HCT116 (cell line): ENCODE results near the gene NAALADL2. TPM values are rescaled to one million over a fixed set of nuclear protein-coding genes. Genes with fewer than 3 reads are reported as not detected.

Experiments used
- ATAC-seq: fragments of 200-7000 bp; cut with Tn5 transposase; 2 replicates; pipeline ENCODE4 v1.9.1; 2020; ENCODE audit warnings: mild to moderate bottlenecking, moderate library complexity
- BruUV-seq: library from RNA; stranded (reverse); fragments of 400-500 nt; replicated peaks from 2 replicates; lab custom pipeline; 2021; lab: Mats Ljungman, UMichigan
- CTCF ChIA-PET: fragments of 300-600 bp; sonication (Branson Sonifier 250); formaldehyde crosslinking; loops from one replicate; lab custom pipeline; 2021; ENCODE audit warnings: antibody characterized with exemption; lab: Charles Lee
- POLR2A ChIA-PET: fragments of 300-600, 350-600 bp; sonication (Branson Sonifier 250); formaldehyde crosslinking; loops from one replicate; lab custom pipeline; 2021; ENCODE audit warnings: antibody characterized with exemption; lab: Charles Lee
- RAD21 ChIA-PET, 2 experiments: fragments of 300-600 bp; sonication (Branson Sonifier 250); formaldehyde crosslinking; loops; one replicate each; lab custom pipeline; 2023; ENCODE audit warnings: low total read pairs in 2 of 2; ENCODE audit not compliant: uncharacterized antibody in 2 of 2, unreplicated experiment in 2 of 2, low non-redundant PET in 1 of 2; lab: Charles Lee
- DNase-seq: peaks from one replicate; pipeline ENCODE4 v3.0.0-alpha.2; 2010; ENCODE audit warnings: low read depth, low spot score
- H2AFZ ChIP-seq: fragments of 200-600 bp; shearing (Covaris generic), sonication (generic); 2 replicates; pipeline ENCODE4 v1.6.1; 2017; ENCODE audit warnings: low read depth, mixed run types, mixed read lengths, antibody characterized with exemption, low read length; ENCODE audit not compliant: poor library complexity, severe bottlenecking
- H3K27ac ChIP-seq: 2 replicates; pipeline ENCODE4 v1.5.1; 2012; ENCODE audit warnings: low read depth, low read length
- H3K27me3 ChIP-seq: fragments of 200-600 bp; sonication (generic); 2 replicates; pipeline ENCODE4 v1.6.1; 2016; ENCODE audit warnings: mixed run types, low read length, mixed read lengths; ENCODE audit not compliant: insufficient read depth
- H3K36me3 ChIP-seq, 2 experiments: fragments of 200-500 bp in 1 of 2; fragments of 200-600 bp in 1 of 2; sonication (Bioruptor generic) in 1 of 2; sonication (generic) in 1 of 2; 2 replicates each; pipeline versions ENCODE4 v1.5.1 to v1.6.1; 2014 to 2016; ENCODE audit warnings: low read length in 2 of 2, inconsistent platforms in 1 of 2, mixed read lengths in 1 of 2, mixed run types in 1 of 2; ENCODE audit not compliant: insufficient read depth in 2 of 2, control insufficient read depth in 1 of 2
- H3K4me1 ChIP-seq, 2 experiments: fragments of 200-600 bp in 1 of 2; sonication (generic) in 1 of 2; 2 replicates each; pipeline versions ENCODE4 v1.5.1 to v1.6.1; 2012 to 2017; ENCODE audit warnings: low read length in 2 of 2, inconsistent platforms in 1 of 2, mild to moderate bottlenecking in 1 of 2, mixed read lengths in 1 of 2, mixed run types in 1 of 2, moderate library complexity in 1 of 2; ENCODE audit not compliant: insufficient read depth in 2 of 2, control insufficient read depth in 1 of 2
- H3K4me2 ChIP-seq: fragments of 200-600 bp; sonication (generic); 2 replicates; pipeline ENCODE4 v1.6.1; 2017; ENCODE audit warnings: mixed run types, low read length, mixed read lengths
- H3K4me3 ChIP-seq, 2 experiments: fragments of 200-600 bp in 1 of 2; sonication (generic) in 1 of 2; replicated peaks in 1 of 2; 2 replicates each; pipeline ENCODE4 v1.5.1; 2011 to 2016; ENCODE audit warnings: low read length in 2 of 2, control low read depth in 1 of 2, low read depth in 1 of 2, mild to moderate bottlenecking in 1 of 2, mixed read lengths in 1 of 2, mixed run types in 1 of 2
- H3K79me2 ChIP-seq: fragments of 200-600 bp; sonication (generic); 2 replicates; pipeline ENCODE4 v1.6.1; 2017; ENCODE audit warnings: mild to moderate bottlenecking, mixed run types, low read length, moderate library complexity, mixed read lengths; ENCODE audit not compliant: insufficient read depth
- H3K9ac ChIP-seq: fragments of 200-600 bp; sonication (generic); 2 replicates; pipeline ENCODE4 v1.6.1; 2016; ENCODE audit warnings: low read length, mixed read lengths
- H3K9me2 ChIP-seq: fragments of 200-600 bp; sonication (generic), shearing (Covaris generic); 2 replicates; pipeline ENCODE4 v1.6.1; 2017; ENCODE audit warnings: mixed run types, mild to moderate bottlenecking, moderate library complexity; ENCODE audit not compliant: insufficient read depth
- H3K9me3 ChIP-seq, 2 experiments: fragments of 200-500 bp in 1 of 2; fragments of 200-600 bp in 1 of 2; sonication (Bioruptor generic) in 1 of 2; sonication (generic) in 1 of 2; 2 replicates each; pipeline ENCODE4 v1.6.1; 2014 to 2017; ENCODE audit warnings: low read length in 2 of 2, mixed read lengths in 2 of 2, inconsistent platforms in 1 of 2, low read depth in 1 of 2, mild to moderate bottlenecking in 1 of 2, mixed run types in 1 of 2, moderate library complexity in 1 of 2; ENCODE audit not compliant: control insufficient read depth in 1 of 2, insufficient read depth in 1 of 2
- H4K20me1 ChIP-seq: fragments of 200-600 bp; sonication (generic), shearing (Covaris generic); 2 replicates; pipeline ENCODE4 v1.6.1; 2017; ENCODE audit warnings: mixed run types, mild to moderate bottlenecking, moderate library complexity; ENCODE audit not compliant: insufficient read depth
- CEBPB ChIP-seq: IDR thresholded peaks from 2 replicates; pipeline ENCODE4 v1.6.1; 2012; ENCODE audit warnings: low read depth
- CTCF ChIP-seq, 3 experiments: fragments of 200-600 bp in 1 of 3; sonication (generic) in 1 of 3; IDR thresholded peaks in 2 of 3; conservative IDR thresholded peaks in 1 of 3; 2 replicates each; pipeline ENCODE4 v1.5.1; 2012 to 2017; ENCODE audit warnings: low read depth in 2 of 3, low read length in 2 of 3, antibody characterized with exemption in 1 of 3, borderline replicate concordance in 1 of 3, control low read depth in 1 of 3, mild to moderate bottlenecking in 1 of 3, mixed read lengths in 1 of 3, mixed run types in 1 of 3, moderate library complexity in 1 of 3; ENCODE audit not compliant: insufficient read depth in 1 of 3
- ELF1 ChIP-seq: IDR thresholded peaks from 2 replicates; pipeline ENCODE4 v1.6.1; 2012; ENCODE audit warnings: low read depth, borderline replicate concordance
- FOSL1 ChIP-seq: IDR thresholded peaks from 2 replicates; pipeline ENCODE4 v1.6.1; 2012; ENCODE audit warnings: low read depth
- JUND ChIP-seq: IDR thresholded peaks from 2 replicates; pipeline ENCODE4 v1.6.1; 2012
- MAX ChIP-seq: IDR thresholded peaks from 2 replicates; pipeline ENCODE4 v1.6.1; 2012
- RAD21 ChIP-seq: IDR thresholded peaks from 2 replicates; pipeline ENCODE4 v1.6.1; 2012; ENCODE audit warnings: low read depth, mild to moderate bottlenecking
- REST ChIP-seq: IDR thresholded peaks from 2 replicates; pipeline ENCODE4 v1.6.1; 2012; ENCODE audit warnings: low read depth
- SIN3A ChIP-seq: IDR thresholded peaks from 2 replicates; pipeline ENCODE4 v1.6.1; 2012; ENCODE audit warnings: low read depth
- SP1 ChIP-seq: IDR thresholded peaks from 2 replicates; pipeline ENCODE4 v1.6.1; 2012; ENCODE audit warnings: low read depth
- SRF ChIP-seq: IDR thresholded peaks from 2 replicates; pipeline ENCODE4 v1.6.1; 2012; ENCODE audit warnings: low read depth
- TCF7L2 ChIP-seq: IDR thresholded peaks from 2 replicates; pipeline ENCODE4 v1.7.0; 2011; ENCODE audit warnings: borderline replicate concordance, inconsistent platforms; ENCODE audit not compliant: insufficient read depth, insufficient read length; ENCODE audit errors: extremely low read depth
- ZBTB33 ChIP-seq: IDR thresholded peaks from 2 replicates; pipeline ENCODE4 v1.6.1; 2011; ENCODE audit warnings: mild to moderate bottlenecking, low read length, moderate library complexity; ENCODE audit not compliant: insufficient replicate concordance; ENCODE audit errors: extremely low read depth
- ZFX ChIP-seq: fragments of 450-650 bp; IDR thresholded peaks from 2 replicates; pipeline ENCODE4 v1.6.1; 2017
- intact Hi-C: fragments of 100-400 bp; cut with micrococcal nuclease; formaldehyde crosslinking; loops from 2 replicates; pipeline ENCODE4 v1.10.0; 2022
- total RNA-seq: library from RNA; stranded (reverse); gene quantifications from one replicate; pipeline ENCODE4 v1.2.1, GENCODE V29; 2021; ENCODE audit not compliant: unreplicated experiment

The NAALADL2 gene
- total RNA-seq, 1 experiment from 2014 or later, result 2.9 TPM

GRCh38 chr3:175397372-175397771 lies 538.2 kb downstream of the NAALADL2 start:
- H4K20me1 ChIP-seq, result no peaks in the 10 kb centered on the region
- ChIA-PET CTCF (no interaction called here), RAD21 (no interaction called here)
- no peak overlapping the region for H3K9ac ChIP-seq
- intact Hi-C loops, result no loop called here
- no peak overlapping the region for H3K4me3 ChIP-seq
- TF ChIP-seq CEBPB (no peak), MAX (no peak), SRF (no peak), ZFX (no peak), RAD21 (no peak)
- TF ChIP-seq, all 23 proteins: peak for 0
- BruUV-seq, result no TSS peak
- ATAC-seq, result no peak
- H3K4me2 ChIP-seq, result no peak overlapping the region
- H3K79me2 ChIP-seq, result no peaks in the 10 kb centered on the region
- H3K9me2 ChIP-seq, result no peaks in the 10 kb centered on the region
- no peaks in the 10 kb centered on the region for H3K36me3 ChIP-seq
- no peak overlapping the region for H2AFZ ChIP-seq
- H3K9me3 ChIP-seq, result no peaks in the 10 kb centered on the region
- H3K27me3 ChIP-seq, result no peaks in the 10 kb centered on the region
- no peak overlapping the region for H3K27ac ChIP-seq
- DNase-seq, result no peak
- H3K4me1 ChIP-seq, result no peaks in the 10 kb centered on the region
- POLR2A ChIA-PET, result no interaction called here

- ATAC-seq, result no peak
- Histone ChIP-seq H3K4me2 (no peak overlapping the region), H2AFZ (no peak overlapping the region), H3K9me2 (no peaks in the 10 kb centered on the region), H3K27me3 (no peaks in the 10 kb centered on the region), H3K79me2 (no peaks in the 10 kb centered on the region), H3K4me1 (no peaks in the 10 kb centered on the region), H3K4me3 (no peak overlapping the region), H3K27ac (no peak overlapping the region), H3K9ac (no peak overlapping the region), H3K36me3 (no peaks in the 10 kb centered on the region), H3K9me3 (no peaks in the 10 kb centered on the region), H4K20me1 (no peaks in the 10 kb centered on the region)
- ChIA-PET CTCF (no interaction called here), RAD21 (no interaction called here), POLR2A (no interaction called here)
- intact Hi-C loops, result no loop called here
- no peak for DNase-seq
- BruUV-seq, result no TSS peak
- TF ChIP-seq ELF1, result no peak
- no peak for TF ChIP-seq SP1
- TF ChIP-seq MAX, result no peak
- no peak for TF ChIP-seq RAD21
- no peak for TF ChIP-seq TCF7L2
- no peak for TF ChIP-seq REST
- TF ChIP-seq SIN3A, result no peak
- TF ChIP-seq ZBTB33, result no peak
- no peak for TF ChIP-seq JUND
- TF ChIP-seq FOSL1, result no peak
- TF ChIP-seq CTCF (IDR thresholded peaks at IDR 0.05 in 2 of 3, conservative IDR thresholded peaks at IDR 0.05 in 1 of 3; ENCODE audit: borderline replicate concordance in 1 of 3, insufficient read depth in 1 of 3, low read depth in 2 of 3, low read length in 2 of 3), result no peak
These were observed 539.5 kb downstream of the NAALADL2 start for GRCh38 chr3:175398676-175399075.
